HUDEP-2 (cell line): Measurements from ENCODE around the gene C6orf118.
A peak's percentile ranks its signal among the peaks of the same experiment; 100 is the strongest.

Source experiments
- DNase-seq, 76 experiments: peaks; one replicate each; lab custom pipeline; 2025; ENCODE audit not compliant: unreplicated experiment in 76 of 76; lab: John Stamatoyannopoulos, UW

Gene C6orf118

DNA sequence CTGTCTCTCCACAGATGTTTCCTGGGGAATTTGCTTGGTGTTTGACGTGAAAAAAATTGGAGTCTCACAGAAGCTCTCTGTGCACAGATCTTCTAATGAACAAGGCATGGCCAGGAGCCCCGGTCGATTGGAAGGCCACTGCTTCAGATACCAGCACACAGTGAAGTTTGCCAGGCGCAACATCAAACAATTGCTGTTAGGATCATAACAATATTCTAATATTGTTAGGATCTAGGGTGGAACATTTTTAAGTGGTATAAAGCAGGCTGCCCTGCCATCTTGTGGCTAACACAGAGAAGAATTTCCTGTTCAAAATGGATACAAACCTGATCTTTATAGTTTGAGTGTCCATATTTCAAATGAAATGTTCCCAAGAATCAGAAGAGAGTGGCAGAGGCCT is 64.1 kb downstream of the C6orf118 start:
- peak in 1 of 76 experiments; percentile 2 for DNase-seq

DNA sequence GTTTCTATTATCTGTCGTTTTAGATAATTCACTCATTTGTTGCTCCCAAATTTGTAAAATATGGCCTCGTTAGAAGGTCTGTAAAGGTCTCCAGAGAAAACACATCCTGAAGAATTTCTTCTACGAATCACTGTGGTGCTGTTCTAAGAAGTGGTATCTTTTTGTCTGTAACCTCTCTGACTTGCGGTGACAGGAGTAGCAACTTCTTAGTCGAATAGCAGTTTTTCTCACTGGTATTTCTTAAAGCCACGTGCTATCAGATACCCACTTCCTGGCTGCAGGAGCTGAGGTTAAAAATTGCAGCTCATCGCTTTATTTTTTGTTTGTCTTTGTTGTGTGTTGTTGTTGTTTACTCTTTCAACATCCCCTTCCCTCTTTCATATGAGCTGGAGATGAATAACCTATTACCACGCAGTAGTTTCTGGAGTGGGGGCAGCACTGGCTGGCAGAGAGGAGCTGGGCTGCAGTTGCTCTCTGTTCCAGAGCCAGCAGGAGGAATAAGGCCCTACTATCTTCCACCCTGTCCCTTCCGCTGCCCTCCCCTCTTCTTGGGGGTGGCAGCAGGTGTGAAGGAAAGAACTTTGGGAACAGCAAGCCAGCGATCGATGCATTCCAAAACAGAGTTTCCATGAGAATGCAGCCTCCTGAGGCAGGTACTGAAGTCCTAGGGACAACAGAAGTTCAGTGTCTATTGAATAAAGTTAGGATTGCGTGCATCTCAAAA is 64.7 kb downstream of the C6orf118 start:
- no peak for DNase-seq

DNA sequence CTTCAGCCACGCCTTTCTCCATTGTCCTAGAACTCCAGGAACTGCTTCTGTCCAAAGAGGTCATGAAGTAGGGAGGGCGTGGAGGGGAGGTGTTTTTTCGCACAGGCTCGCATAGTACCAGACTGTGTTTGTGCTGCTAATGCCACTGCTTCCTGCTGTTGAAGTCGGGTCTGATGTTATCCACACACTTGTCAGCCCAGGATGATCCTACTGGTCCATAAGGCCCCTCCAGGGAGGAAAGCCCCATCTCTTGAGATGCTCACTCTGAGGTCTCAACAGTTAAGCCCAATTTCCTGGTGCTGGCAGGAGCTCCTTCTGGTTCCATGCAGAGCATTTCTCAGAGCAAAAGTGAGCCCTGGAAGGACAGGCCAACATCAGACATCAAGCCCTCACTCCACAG is 65.6 kb downstream of the C6orf118 start:
- DNase-seq = no peak

DNA sequence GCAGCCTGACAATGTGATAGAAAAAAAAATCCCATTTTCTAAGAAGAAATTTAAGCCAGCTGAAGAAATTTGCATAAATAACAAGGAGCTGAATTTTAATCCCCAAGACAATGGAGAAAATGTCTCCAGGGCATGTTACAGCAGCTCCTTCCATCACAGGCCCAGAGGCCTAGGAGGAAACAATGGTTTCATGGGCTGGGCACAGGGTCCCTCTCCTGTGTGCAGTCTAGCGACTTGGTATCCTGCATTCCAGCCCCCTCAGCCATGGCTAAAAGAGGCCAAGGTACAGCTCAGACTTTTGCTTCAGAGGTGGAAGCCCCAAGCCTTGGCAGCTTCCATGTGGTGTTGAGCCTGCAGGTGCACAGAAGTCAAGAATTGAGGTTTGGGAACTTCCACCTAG is 73.1 kb downstream of the C6orf118 start:
- no peak for DNase-seq

GRCh38 chr6:165232731-165233488 is 76.5 kb downstream of the C6orf118 start:
- no peak for DNase-seq

GRCh38 chr6:165231581-165232561 is 77.5 kb downstream of the C6orf118 start:
- DNase-seq = peak in 11 of 76 experiments; percentile 3 to 45 (median 14)

DNA sequence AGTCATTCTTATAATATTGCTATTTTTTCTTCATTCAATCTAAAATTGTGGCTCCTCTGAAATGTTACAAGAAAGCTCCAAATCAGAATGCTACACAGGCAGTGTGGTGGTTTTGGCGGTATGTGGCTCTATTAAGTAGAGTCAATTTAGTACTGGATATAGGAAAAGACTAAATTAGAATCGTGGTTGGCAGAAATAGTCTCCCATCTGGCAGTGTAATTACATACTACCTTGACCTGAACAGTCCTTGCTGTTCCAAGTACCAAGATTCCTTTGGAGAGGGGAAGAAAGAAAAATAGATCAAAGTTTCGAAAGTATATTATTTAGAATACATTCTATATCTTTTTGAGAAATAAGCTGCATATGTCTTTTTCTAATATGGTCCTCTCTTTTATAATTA is 78.2 kb downstream of the C6orf118 start:
- DNase-seq = no peak
